Neuronal stem cell (in vitro differentiated cells): ENCODE results near the gene IRF5.

Experiments
- DNase-seq: peaks from one replicate; pipeline ENCODE4 v3.0.0-alpha.2; 2013; ENCODE audit warnings: low spot score
- H2AFZ ChIP-seq: one replicate; pipeline ENCODE4 v1.6.1; 2013; ENCODE audit warnings: mild to moderate bottlenecking, low read length, inconsistent platforms
- H2AK5ac ChIP-seq: 2 replicates; pipeline ENCODE4 v1.6.1; 2013; ENCODE audit warnings: low read depth, mild to moderate bottlenecking, inconsistent platforms, low read length, moderate library complexity, mixed read lengths
- H2BK120ac ChIP-seq: 2 replicates; pipeline ENCODE4 v1.6.1; 2013; ENCODE audit warnings: low read depth, mild to moderate bottlenecking, inconsistent platforms, low read length, moderate library complexity, mixed read lengths
- H2BK12ac ChIP-seq: one replicate; pipeline ENCODE4 v1.6.1; 2013; ENCODE audit warnings: low read length, inconsistent platforms
- H2BK15ac ChIP-seq: 2 replicates; pipeline ENCODE4 v1.6.1; 2013; ENCODE audit warnings: mild to moderate bottlenecking, low read length, inconsistent platforms, mixed read lengths
- H2BK5ac ChIP-seq: one replicate; pipeline ENCODE4 v1.6.1; 2013; ENCODE audit warnings: inconsistent platforms, mild to moderate bottlenecking, low read length, moderate library complexity
- H3K14ac ChIP-seq: one replicate; pipeline ENCODE4 v1.6.1; 2013; ENCODE audit warnings: low read length, inconsistent platforms
- H3K18ac ChIP-seq: 2 replicates; pipeline ENCODE4 v1.6.1; 2013; ENCODE audit warnings: low read length, inconsistent platforms
- H3K23ac ChIP-seq: 2 replicates; pipeline ENCODE4 v1.6.1; 2013; ENCODE audit warnings: low read depth, mild to moderate bottlenecking, mixed read lengths, low read length, inconsistent platforms; ENCODE audit not compliant: poor library complexity
- H3K27ac ChIP-seq: replicated peaks from 3 replicates; pipeline ENCODE4 v1.5.1; 2013; ENCODE audit warnings: low read length, inconsistent platforms
- H3K27me3 ChIP-seq, 3 experiments: 2 replicates each; pipeline ENCODE4 v1.6.1; 2013; ENCODE audit warnings: low read length in 3 of 3, mild to moderate bottlenecking in 2 of 3, inconsistent platforms in 1 of 3, low read depth in 1 of 3, mixed read lengths in 1 of 3, moderate library complexity in 1 of 3; ENCODE audit not compliant: control insufficient read depth in 3 of 3, insufficient read depth in 3 of 3
- H3K36me3 ChIP-seq, 2 donors: replicated peaks in 1 of 2; 2 replicates each; pipeline ENCODE4 v1.6.1; 2013; ENCODE audit warnings: low read length in 2 of 2; ENCODE audit not compliant: control insufficient read depth in 2 of 2, insufficient read depth in 2 of 2
- H3K4ac ChIP-seq: 2 replicates; pipeline ENCODE4 v1.6.1; 2013; ENCODE audit warnings: inconsistent platforms, mild to moderate bottlenecking, low read length, moderate library complexity
- H3K4me1 ChIP-seq, 2 donors: 1 replicate in 1 of 2; 2 replicates in 1 of 2; pipeline ENCODE4 v1.6.1; 2013; ENCODE audit warnings: low read length in 2 of 2, low read depth in 1 of 2; ENCODE audit not compliant: control insufficient read depth in 2 of 2, insufficient read depth in 1 of 2
- H3K4me2 ChIP-seq: one replicate; pipeline ENCODE4 v1.6.1; 2013; ENCODE audit warnings: mild to moderate bottlenecking, low read length, inconsistent platforms; ENCODE audit not compliant: insufficient read depth, poor library complexity, severe bottlenecking
- H3K4me3 ChIP-seq, 2 donors: 2 replicates each; pipeline ENCODE4 v1.5.1; 2013; ENCODE audit warnings: low read length in 2 of 2, mild to moderate bottlenecking in 2 of 2, inconsistent platforms in 1 of 2, moderate library complexity in 1 of 2
- H3K79me1 ChIP-seq: one replicate; pipeline ENCODE4 v1.6.1; 2013; ENCODE audit warnings: low read depth, mild to moderate bottlenecking, inconsistent platforms, low read length, moderate library complexity
- H3K9ac ChIP-seq: one replicate; pipeline ENCODE4 v1.6.1; 2013; ENCODE audit warnings: mild to moderate bottlenecking, low read depth, low read length, inconsistent platforms; ENCODE audit not compliant: poor library complexity
- H3K9me3 ChIP-seq, 2 donors: replicated peaks in 1 of 2; 2 replicates each; pipeline versions ENCODE3 to v1.6.1; 2013; ENCODE audit warnings: low read length in 2 of 2, mild to moderate bottlenecking in 2 of 2, inconsistent platforms in 1 of 2, low read depth in 1 of 2, mixed read lengths in 1 of 2, moderate library complexity in 1 of 2; ENCODE audit not compliant: control insufficient read depth in 2 of 2, insufficient read depth in 1 of 2
- H4K8ac ChIP-seq: one replicate; pipeline ENCODE4 v1.6.1; 2013; ENCODE audit warnings: low read depth, mild to moderate bottlenecking, inconsistent platforms, low read length, moderate library complexity
- H4K91ac ChIP-seq: one replicate; pipeline ENCODE4 v1.6.1; 2013; ENCODE audit warnings: low read length, low read depth, mild to moderate bottlenecking, inconsistent platforms; ENCODE audit not compliant: poor library complexity
- WGBS, 2 donors: extraction: QIAGEN DNeasy Blood & Tissue Kit; methylation state at CpG; one replicate each; pipeline ENCODE4 v1.1.7; 2013; ENCODE audit warnings: missing lambda C conversion rate in 2 of 2, mixed read lengths in 1 of 2; ENCODE audit not compliant: insufficient read length in 2 of 2, insufficient replicate concordance in 1 of 2; ENCODE audit errors: extremely low coverage in 2 of 2; 5-methylcytosine and 5-hydroxymethylcytosine counted together

Gene IRF5

DNA sequence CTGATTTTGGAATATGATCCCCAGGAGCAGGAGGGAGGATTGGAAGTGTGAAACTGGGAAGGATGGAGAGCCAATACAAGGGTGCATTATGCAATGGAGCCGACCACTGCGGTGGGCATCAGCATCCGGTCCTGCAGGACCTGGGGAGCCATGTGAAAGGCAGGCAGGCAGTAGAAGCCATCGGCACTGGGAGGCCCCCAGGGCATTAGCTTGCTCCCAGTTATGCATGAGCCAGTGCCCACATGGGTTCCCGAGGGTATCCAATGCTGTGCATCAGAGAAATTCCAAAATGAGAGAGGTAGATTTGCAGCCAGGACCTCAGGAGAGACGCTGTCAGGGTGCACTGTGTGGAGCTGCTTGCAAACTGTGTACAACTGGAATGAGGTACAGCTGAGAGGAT, 18.5 kb upstream of the IRF5 start:
- H3K23ac ChIP-seq = no peak overlapping the region
- H3K27me3 ChIP-seq = peaks cover 0 to 86% (median 32%) of the 10 kb centered on the region in 3 experiments
- H4K91ac ChIP-seq = no peak overlapping the region
- H3K4me3 ChIP-seq = no peak overlapping the region
- DNase-seq = no peak
- no peak overlapping the region for H2AK5ac ChIP-seq
- peaks cover 0 to 1% of the 10 kb centered on the region in 2 donors for H3K9me3 ChIP-seq
- no peak overlapping the region for H2AFZ ChIP-seq
- H3K79me1 ChIP-seq = peaks cover 2% of the 10 kb centered on the region
- no peak overlapping the region for H4K8ac ChIP-seq
- H2BK5ac ChIP-seq = no peak overlapping the region
- no peak overlapping the region for H3K4ac ChIP-seq
- no peak overlapping the region for H3K4me2 ChIP-seq
- no peak overlapping the region for H3K27ac ChIP-seq
- WGBS, 2 donors = no CpG with 5 or more reads among the region's 6 CpGs
- H2BK15ac ChIP-seq = no peak overlapping the region
- H2BK12ac ChIP-seq = no peak overlapping the region
- H3K18ac ChIP-seq = no peak overlapping the region
- no peak overlapping the region for H2BK120ac ChIP-seq
- peaks cover 0 to 9% of the 10 kb centered on the region in 2 donors for H3K4me1 ChIP-seq
- no peaks in the 10 kb centered on the region for H3K36me3 ChIP-seq
- H3K9ac ChIP-seq = no peak overlapping the region
- H3K14ac ChIP-seq = no peak overlapping the region

DNA sequence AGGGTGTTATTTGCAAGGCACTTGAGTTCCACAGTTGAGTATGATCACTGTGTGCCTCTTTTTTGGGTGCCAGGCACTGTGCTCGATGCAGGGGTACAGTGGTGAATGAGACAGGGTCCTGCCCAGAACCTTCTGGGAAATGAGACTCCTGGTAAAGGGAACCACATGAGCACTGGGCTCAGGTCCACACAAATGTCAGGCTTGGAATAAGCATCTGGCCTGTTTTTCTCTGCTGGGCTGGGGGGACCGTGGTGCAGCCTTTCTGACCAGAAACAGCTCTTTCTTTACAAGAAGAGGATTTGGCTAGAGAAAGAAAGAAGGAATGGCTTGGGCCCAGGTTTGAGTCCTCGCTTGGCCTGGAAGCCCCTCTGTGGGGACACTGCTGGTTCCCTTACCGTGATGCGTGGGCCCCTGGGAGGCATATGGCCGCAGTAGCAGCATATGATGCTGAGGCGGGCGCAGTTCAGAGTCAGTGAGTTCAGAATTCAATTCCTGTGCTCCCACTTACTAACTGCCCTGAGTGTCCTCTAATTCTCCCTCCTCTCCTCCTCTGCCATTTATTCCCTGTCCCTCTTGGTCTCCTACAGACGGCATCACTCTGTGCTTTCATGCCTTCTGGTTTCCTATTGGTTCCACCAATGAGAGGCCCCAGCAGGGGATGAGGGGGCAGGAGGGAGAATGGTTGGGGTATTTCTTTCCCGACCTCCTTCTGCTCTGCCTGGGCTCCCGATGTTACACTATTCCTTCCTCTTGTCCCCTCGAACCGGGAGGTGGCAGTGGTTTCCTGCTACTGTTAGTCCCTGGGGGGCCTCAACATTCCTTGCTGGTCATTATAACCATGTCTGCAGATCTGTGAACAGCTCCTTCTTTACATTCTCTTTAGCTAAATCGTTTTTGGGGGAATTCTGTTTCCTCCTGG, 17.6 kb upstream of the IRF5 start:
- no peak for DNase-seq
- WGBS, 2 donors = no CpG with 5 or more reads among the region's 14 CpGs
- Histone ChIP-seq H3K9me3 (peaks cover 0 to 1% of the 10 kb centered on the region in 2 donors), H2AK5ac (no peak overlapping the region), H3K36me3 (no peaks in the 10 kb centered on the region), H3K18ac (peak overlapping the region; percentile 27), H3K4me2 (no peak overlapping the region), H3K79me1 (peaks cover 2% of the 10 kb centered on the region), H3K4me3 (no peak overlapping the region), H3K27me3 (peaks cover 0 to 86% (median 24%) of the 10 kb centered on the region in 3 experiments), H3K9ac (no peak overlapping the region), H3K14ac (no peak overlapping the region), H3K4ac (no peak overlapping the region), H3K27ac (no peak overlapping the region), H2AFZ (no peak overlapping the region), H2BK120ac (no peak overlapping the region), H3K4me1 (peaks cover 0 to 9% of the 10 kb centered on the region in 2 donors), H4K91ac (no peak overlapping the region), H4K8ac (no peak overlapping the region), H2BK15ac (no peak overlapping the region), H3K23ac (no peak overlapping the region), H2BK12ac (peak overlapping the region; percentile 4), H2BK5ac (no peak overlapping the region)

DNA sequence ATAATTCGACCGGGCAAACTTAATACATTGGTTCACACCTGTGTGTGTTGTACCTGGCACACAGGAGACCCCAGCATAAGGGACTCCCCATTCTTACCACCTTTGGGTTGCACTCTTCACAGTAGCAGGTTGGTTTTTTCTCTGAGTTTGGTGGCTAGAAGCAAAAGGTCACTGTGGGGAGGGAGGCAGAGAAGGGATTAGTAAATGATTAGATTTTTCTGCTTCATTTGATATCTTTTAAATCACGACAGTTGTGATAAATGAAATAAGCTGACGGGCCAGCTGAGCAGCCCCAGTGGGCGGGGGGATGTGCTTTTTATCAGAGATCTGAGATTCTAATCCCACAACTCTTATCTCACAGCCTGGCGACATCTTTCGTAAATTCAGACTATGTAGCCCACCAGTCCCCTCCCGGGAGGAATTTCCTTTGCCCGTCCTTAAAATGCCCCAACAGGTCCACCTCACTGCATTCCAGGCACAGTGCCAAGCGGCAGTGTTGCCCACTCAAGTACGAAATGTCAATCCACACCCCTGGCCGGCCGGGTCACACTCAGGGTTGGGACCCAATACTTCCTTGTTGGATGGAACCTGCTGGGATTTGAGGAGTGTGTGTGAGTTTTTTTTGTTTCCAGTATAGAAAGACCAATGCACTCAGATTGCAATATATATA, 16.7 kb upstream of the IRF5 start:
- Histone ChIP-seq H2AFZ (no peak overlapping the region), H3K14ac (no peak overlapping the region), H3K36me3 (no peaks in the 10 kb centered on the region), H2BK120ac (no peak overlapping the region), H3K4ac (no peak overlapping the region), H3K27me3 (peaks cover 0 to 78% (median 15%) of the 10 kb centered on the region in 3 experiments), H3K9ac (no peak overlapping the region), H3K4me2 (no peak overlapping the region), H3K79me1 (no peaks in the 10 kb centered on the region), H2AK5ac (no peak overlapping the region), H4K8ac (no peak overlapping the region), H3K4me1 (peaks cover 0 to 7% of the 10 kb centered on the region in 2 donors), H3K27ac (no peak overlapping the region), H3K23ac (no peak overlapping the region), H3K4me3 (no peak overlapping the region), H2BK15ac (no peak overlapping the region), H2BK12ac (no peak overlapping the region), H3K18ac (no peak overlapping the region), H4K91ac (no peak overlapping the region), H2BK5ac (no peak overlapping the region), H3K9me3 (peaks cover 0 to 1% of the 10 kb centered on the region in 2 donors)
- no peak for DNase-seq
- WGBS, 2 donors = no CpG with 5 or more reads among the region's 13 CpGs

DNA sequence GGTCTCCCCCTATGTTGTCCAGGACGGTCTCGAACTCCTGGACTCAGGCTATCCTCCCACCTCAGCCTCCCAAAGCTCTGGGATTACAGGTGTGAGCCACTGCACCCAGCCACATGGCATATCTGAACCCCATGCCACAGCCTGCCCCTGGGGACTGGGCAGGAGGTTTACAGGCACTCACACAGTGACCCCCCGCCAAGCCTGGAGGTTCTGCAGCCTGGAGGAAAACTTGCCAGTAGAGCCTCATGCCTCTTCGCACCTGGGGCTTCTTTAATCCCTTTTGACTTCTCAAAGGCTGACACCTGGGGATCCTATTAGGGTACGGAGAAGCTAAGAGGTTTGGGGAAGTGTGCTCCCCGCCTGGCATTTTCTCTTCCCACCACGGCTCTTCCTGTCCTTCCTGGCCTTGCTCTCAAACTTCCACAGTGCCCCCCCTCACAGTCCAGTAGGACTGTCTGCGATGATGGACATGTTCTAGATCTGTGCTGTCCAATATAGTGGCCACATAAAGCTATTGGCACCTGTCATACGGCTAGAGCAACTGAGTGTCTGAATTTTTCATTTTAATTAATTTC, 15.8 kb upstream of the IRF5 start:
- H3K79me1 ChIP-seq = no peaks in the 10 kb centered on the region
- no peak for DNase-seq
- no peak overlapping the region for H3K23ac ChIP-seq
- H3K27me3 ChIP-seq = peaks cover 0 to 69% (median 6%) of the 10 kb centered on the region in 3 experiments
- H2AK5ac ChIP-seq = no peak overlapping the region
- peaks cover 0 to 7% of the 10 kb centered on the region in 2 donors for H3K4me1 ChIP-seq
- H3K36me3 ChIP-seq = no peaks in the 10 kb centered on the region
- H3K4ac ChIP-seq = no peak overlapping the region
- H3K4me3 ChIP-seq = no peak overlapping the region
- no peak overlapping the region for H3K27ac ChIP-seq
- no CpG with 5 or more reads among the region's 9 CpGs for WGBS, 2 donors
- H3K9ac ChIP-seq = no peak overlapping the region
- H4K8ac ChIP-seq = no peak overlapping the region
- H4K91ac ChIP-seq = no peak overlapping the region
- no peak overlapping the region for H2BK5ac ChIP-seq
- no peak overlapping the region for H3K18ac ChIP-seq
- H2BK15ac ChIP-seq = no peak overlapping the region
- H3K14ac ChIP-seq = no peak overlapping the region
- H3K9me3 ChIP-seq = peaks cover 0 to 1% of the 10 kb centered on the region in 2 donors
- no peak overlapping the region for H2AFZ ChIP-seq
- H2BK12ac ChIP-seq = no peak overlapping the region
- no peak overlapping the region for H3K4me2 ChIP-seq
- no peak overlapping the region for H2BK120ac ChIP-seq
